CD4-positive, alpha-beta T cell (primary cell): ENCODE measurements around the gene SEL1L3. TPM values are rescaled to one million over a fixed set of nuclear protein-coding genes. Genes with fewer than 3 reads are reported as not detected.

Source experiments
- ATAC-seq: fragments of 200-7000 bp; cut with Tn5 transposase; one replicate; pipeline ENCODE4 v1.10.0; 2022; ENCODE audit warnings: mild to moderate bottlenecking; ENCODE audit not compliant: poor library complexity
- CTCF ChIA-PET: fragments of 350-600 bp; sonication (Branson Sonifier 250); formaldehyde crosslinking; loops from one replicate; lab custom pipeline; 2021; ENCODE audit warnings: antibody characterized with exemption, inconsistent platforms; lab: Charles Lee
- POLR2A ChIA-PET: fragments of 350-600 bp; sonication (Branson Sonifier 250); formaldehyde crosslinking; loops from one replicate; lab custom pipeline; 2021; ENCODE audit warnings: antibody characterized with exemption, inconsistent platforms; lab: Charles Lee
- DNase-seq, 14 experiments: peaks; one replicate each; pipeline ENCODE4 v3.0.0-alpha.2; 2013 to 2020; ENCODE audit warnings: mixed read lengths in 2 of 14
- H3K27ac ChIP-seq, 2 donors: one replicate each; pipeline versions ENCODE4 v1.5.1 to v1.7.0; 2013; ENCODE audit warnings: low read length in 2 of 2, low read depth in 1 of 2, mild to moderate bottlenecking in 1 of 2
- H3K27me3 ChIP-seq, 2 experiments: 1 replicate in 1 of 2; 2 replicates in 1 of 2; pipeline versions ENCODE4 v1.6.1 to v1.7.0; 2013; ENCODE audit warnings: low read length in 2 of 2, control low read depth in 1 of 2, mild to moderate bottlenecking in 1 of 2, moderate library complexity in 1 of 2; ENCODE audit not compliant: insufficient read depth in 2 of 2, control insufficient read depth in 1 of 2
- H3K36me3 ChIP-seq: one replicate; pipeline ENCODE4 v1.6.1; 2013; ENCODE audit warnings: low read length, control low read depth; ENCODE audit not compliant: insufficient read depth
- H3K4me1 ChIP-seq: one replicate; pipeline ENCODE4 v1.6.1; 2013; ENCODE audit warnings: low read length, control low read depth; ENCODE audit not compliant: insufficient read depth
- H3K4me3 ChIP-seq: one replicate; pipeline ENCODE4 v1.5.1; 2013; ENCODE audit warnings: mild to moderate bottlenecking, low read length, moderate library complexity
- H3K9me3 ChIP-seq, 2 experiments: 1 replicate in 1 of 2; 2 replicates in 1 of 2; pipeline versions ENCODE4 v1.6.1 to v1.7.0; 2013; ENCODE audit warnings: low read length in 2 of 2, mild to moderate bottlenecking in 2 of 2, control low read depth in 1 of 2, moderate library complexity in 1 of 2; ENCODE audit not compliant: control insufficient read depth in 1 of 2, insufficient read depth in 1 of 2
- H3K27ac Mint-ChIP-seq: one replicate; pipeline ENCODE4 v1.8.0; 2020; ENCODE audit warnings: mixed read lengths
- H3K27me3 Mint-ChIP-seq: one replicate; pipeline ENCODE4 v1.8.0; 2021; ENCODE audit warnings: mixed read lengths
- H3K36me3 Mint-ChIP-seq: one replicate; pipeline ENCODE4 v1.8.0; 2021; ENCODE audit warnings: low read depth, mixed read lengths
- H3K4me1 Mint-ChIP-seq: one replicate; pipeline ENCODE4 v1.8.0; 2021; ENCODE audit warnings: low read depth, mixed read lengths
- H3K4me3 Mint-ChIP-seq: one replicate; pipeline ENCODE4 v1.8.0; 2020; ENCODE audit warnings: mild to moderate bottlenecking, mixed read lengths
- H3K9me3 Mint-ChIP-seq: one replicate; pipeline ENCODE4 v1.8.0; 2020; ENCODE audit warnings: mixed read lengths
- intact Hi-C, 2 experiments: fragments of 100-400 bp; cut with DNase I in 1 of 2; cut with micrococcal nuclease in 1 of 2; formaldehyde crosslinking; loops; one replicate each; pipeline versions ENCODE4 v1.15.1 to v1.9.0; 2023 to 2025; cut with DNase I, micrococcal nuclease
- total RNA-seq, 174 experiments: library from RNA in 2 of 174; stranded (reverse) in 2 of 174; gene quantifications; one replicate each; pipeline ENCODE4 v1.2.3 and lab custom pipeline; 2021 to 2026
- TF ChIP-seq, protein P1 (sequence below): fragments of 200-600 bp; IDR thresholded peaks from one replicate; pipeline ENCODE4 v1.8.0; 2022; ENCODE audit warnings: antibody characterized with exemption, mild to moderate bottlenecking

The SEL1L3 gene
- total RNA-seq, 2 experiments from 2014 or later, result 34.9 to 36.5 TPM

DNA sequence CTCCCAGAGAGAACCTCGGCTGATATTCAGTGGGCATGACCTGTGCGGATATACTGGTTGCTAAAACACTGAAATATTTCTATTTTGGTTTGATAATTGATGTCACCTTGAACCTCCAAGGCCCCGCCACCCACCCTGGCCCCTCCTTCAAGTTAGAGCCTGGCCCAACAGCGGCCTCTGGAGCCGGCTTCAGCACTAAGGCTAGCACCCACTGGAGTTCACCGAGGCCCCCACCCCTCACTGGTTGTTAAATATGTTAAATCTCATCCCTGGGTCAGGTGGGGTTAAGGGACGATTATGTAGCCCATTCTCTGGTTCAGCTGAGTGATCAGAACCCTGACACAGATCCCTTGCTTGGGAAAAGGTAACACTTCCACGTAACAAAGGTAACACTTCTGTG lies 24.3 kb downstream of the SEL1L3 start:
- Mint-ChIP-seq H3K27ac (no peak overlapping the region), H3K36me3 (peaks cover 42% of the 10 kb centered on the region), H3K9me3 (no peaks in the 10 kb centered on the region), H3K4me1 (peaks cover 27% of the 10 kb centered on the region), H3K27me3 (no peaks in the 10 kb centered on the region), H3K4me3 (no peak overlapping the region)
- ChIA-PET POLR2A (no interaction called here), CTCF (no interaction called here)
- intact Hi-C loops, result no loop called here
- Histone ChIP-seq H3K4me3 (no peak overlapping the region), H3K36me3 (peaks cover 20% of the 10 kb centered on the region), H3K4me1 (peaks cover 15% of the 10 kb centered on the region), H3K9me3 (no peaks in the 10 kb centered on the region), H3K27me3 (no peaks in the 10 kb centered on the region), H3K27ac (no peak overlapping the region)
- no peak for DNase-seq
- TF ChIP-seq, protein P1, sequence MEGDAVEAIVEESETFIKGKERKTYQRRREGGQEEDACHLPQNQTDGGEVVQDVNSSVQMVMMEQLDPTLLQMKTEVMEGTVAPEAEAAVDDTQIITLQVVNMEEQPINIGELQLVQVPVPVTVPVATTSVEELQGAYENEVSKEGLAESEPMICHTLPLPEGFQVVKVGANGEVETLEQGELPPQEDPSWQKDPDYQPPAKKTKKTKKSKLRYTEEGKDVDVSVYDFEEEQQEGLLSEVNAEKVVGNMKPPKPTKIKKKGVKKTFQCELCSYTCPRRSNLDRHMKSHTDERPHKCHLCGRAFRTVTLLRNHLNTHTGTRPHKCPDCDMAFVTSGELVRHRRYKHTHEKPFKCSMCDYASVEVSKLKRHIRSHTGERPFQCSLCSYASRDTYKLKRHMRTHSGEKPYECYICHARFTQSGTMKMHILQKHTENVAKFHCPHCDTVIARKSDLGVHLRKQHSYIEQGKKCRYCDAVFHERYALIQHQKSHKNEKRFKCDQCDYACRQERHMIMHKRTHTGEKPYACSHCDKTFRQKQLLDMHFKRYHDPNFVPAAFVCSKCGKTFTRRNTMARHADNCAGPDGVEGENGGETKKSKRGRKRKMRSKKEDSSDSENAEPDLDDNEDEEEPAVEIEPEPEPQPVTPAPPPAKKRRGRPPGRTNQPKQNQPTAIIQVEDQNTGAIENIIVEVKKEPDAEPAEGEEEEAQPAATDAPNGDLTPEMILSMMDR, result no peak
- no peak for ATAC-seq

DNA sequence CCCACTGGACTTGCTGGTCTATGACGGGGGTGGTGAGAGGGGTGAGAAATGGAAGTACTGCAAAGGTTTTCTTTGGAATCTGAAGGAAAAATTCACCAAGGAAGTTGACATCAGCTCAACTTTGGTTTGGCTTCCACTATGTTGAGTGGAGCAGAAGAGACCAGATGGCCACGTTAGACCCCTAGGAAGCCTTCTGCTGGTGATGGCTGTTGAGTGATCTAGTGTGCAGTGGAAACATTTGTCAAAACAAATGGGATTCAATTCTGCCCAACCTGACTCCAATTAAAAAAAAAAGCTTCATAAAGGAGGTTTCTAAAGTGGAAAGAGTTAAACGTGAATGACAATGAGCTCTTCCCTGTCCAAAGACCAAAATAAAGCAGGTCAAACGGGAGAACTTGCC lies 25.7 kb downstream of the SEL1L3 start:
- Histone ChIP-seq H3K4me1 (peaks cover 1% of the 10 kb centered on the region), H3K9me3 (no peaks in the 10 kb centered on the region), H3K27ac (no peak overlapping the region), H3K27me3 (no peaks in the 10 kb centered on the region), H3K4me3 (no peak overlapping the region), H3K36me3 (peaks cover 23% of the 10 kb centered on the region)
- Mint-ChIP-seq H3K27me3 (no peaks in the 10 kb centered on the region), H3K27ac (no peak overlapping the region), H3K36me3 (peaks cover 44% of the 10 kb centered on the region), H3K9me3 (no peaks in the 10 kb centered on the region), H3K4me1 (peaks cover 13% of the 10 kb centered on the region), H3K4me3 (no peak overlapping the region)
- ChIA-PET POLR2A (no interaction called here), CTCF (no interaction called here)
- no peak for ATAC-seq
- DNase-seq, result no peak
- TF ChIP-seq, protein P1, result no peak
- intact Hi-C loops, result no loop called here

DNA sequence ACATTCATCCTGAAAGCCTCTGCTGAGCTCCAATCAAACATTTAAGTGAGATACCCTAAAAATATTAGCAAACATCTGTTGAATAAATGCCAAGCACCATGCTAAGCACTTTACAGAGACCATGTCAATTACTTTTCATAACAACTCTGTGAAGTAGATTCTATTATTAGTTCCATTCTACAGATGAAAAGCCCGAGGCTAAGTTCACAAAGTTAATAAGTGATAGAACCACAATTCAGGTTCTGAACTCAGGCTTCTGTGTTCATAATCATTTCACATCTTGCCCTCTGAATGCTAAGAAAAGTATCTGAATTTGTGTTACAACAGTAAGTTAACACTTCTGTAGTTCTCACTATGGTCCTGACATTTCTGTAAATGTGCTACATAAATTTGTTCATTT lies 27.4 kb downstream of the SEL1L3 start:
- peaks cover 3% of the 10 kb centered on the region for H3K4me1 Mint-ChIP-seq
- CTCF ChIA-PET, result no interaction called here
- intact Hi-C loops, result no loop called here
- no peak for DNase-seq
- Histone ChIP-seq H3K27me3 (no peaks in the 10 kb centered on the region), H3K36me3 (peaks cover 35% of the 10 kb centered on the region), H3K4me1 (no peaks in the 10 kb centered on the region), H3K9me3 (no peaks in the 10 kb centered on the region), H3K4me3 (no peak overlapping the region), H3K27ac (no peak overlapping the region)
- H3K36me3 Mint-ChIP-seq, result peaks cover 58% of the 10 kb centered on the region
- H3K4me3 Mint-ChIP-seq, result no peak overlapping the region
- H3K9me3 Mint-ChIP-seq, result no peaks in the 10 kb centered on the region
- POLR2A ChIA-PET, result no interaction called here
- ATAC-seq, result no peak
- H3K27me3 Mint-ChIP-seq, result no peaks in the 10 kb centered on the region
- TF ChIP-seq, protein P1, result no peak
- H3K27ac Mint-ChIP-seq, result no peak overlapping the region
